Body of pancreas (tissue), 4 donors: Measurements from ENCODE around the gene TRMT11. TPM values are rescaled to one million over a fixed set of nuclear protein-coding genes. Genes with fewer than 3 reads are reported as not detected.

Experiments
- ATAC-seq: fragments of 150-250 bp; one replicate; pipeline ENCODE4 v1.9.1; 2016
- DNase-seq, 4 donors: peaks; one replicate each; pipeline ENCODE4 v3.0.0-alpha.2; 2019
- H3K27ac ChIP-seq, 4 donors: fragments of 200-600 bp; sonication (generic); 1 replicate in 3 of 4; 2 replicates in 1 of 4; pipeline versions ENCODE4 v1.5.1 to v1.6.1; 2016 to 2019; ENCODE audit warnings: mild to moderate bottlenecking in 1 of 4, mixed read lengths in 1 of 4, moderate library complexity in 1 of 4
- H3K27me3 ChIP-seq, 2 donors: fragments of 200-600 bp; sonication (generic); one replicate each; pipeline ENCODE4 v1.6.0; 2016; ENCODE audit warnings: mild to moderate bottlenecking in 1 of 2
- H3K36me3 ChIP-seq, 2 donors: fragments of 200-600 bp; sonication (generic); replicated peaks in 1 of 2; 2 replicates each; pipeline ENCODE4 v1.5.1; 2016; ENCODE audit warnings: low read depth in 2 of 2; ENCODE audit not compliant: insufficient read depth in 1 of 2
- H3K4me1 ChIP-seq: fragments of 200-600 bp; sonication (generic); one replicate; pipeline ENCODE4 v1.6.0; 2016
- H3K4me3 ChIP-seq, 2 donors: fragments of 200-600 bp; sonication (generic); 1 replicate in 1 of 2; 2 replicates in 1 of 2; pipeline ENCODE4 v1.5.1; 2016 to 2019
- H3K9me3 ChIP-seq, 3 donors: fragments of 200-600 bp; sonication (generic); 1 replicate in 2 of 3; 2 replicates in 1 of 3; pipeline ENCODE4 v1.5.1; 2016
- POLR2A ChIP-seq, 3 donors: fragments of 450-650 bp; IDR thresholded peaks; one replicate each; pipeline ENCODE4 v1.6.1; 2016; ENCODE audit warnings: antibody characterized with exemption in 3 of 3, mild to moderate bottlenecking in 2 of 3
- WGBS, 2 donors: methylation state at CpG; one replicate each; pipeline ENCODE4 v1.1.5; 2017; 5-methylcytosine and 5-hydroxymethylcytosine counted together
- intact Hi-C: fragments of 100-400 bp; cut with DNase I; formaldehyde crosslinking; loops from one replicate; pipeline ENCODE4 v1.15.1; 2023
- total RNA-seq, 2 donors: library from RNA; depleted of rRNA; stranded (reverse); fragments of >200 nt; gene quantifications; one replicate each; pipeline ENCODE4 v1.1.0, GENCODE V29; 2016
- TF ChIP-seq, protein P1 (sequence below), 7 experiments: fragments of 450-650 bp in 4 of 7; fragments of 200-600 bp in 3 of 7; sonication (generic) in 3 of 7; IDR thresholded peaks; one replicate each; pipeline ENCODE4 v1.5.1; 2016 to 2019; ENCODE audit warnings: antibody characterized with exemption in 7 of 7

TRMT11 gene
- total RNA-seq, 2 donors from 2014 or later: 26.5 to 26.7 TPM

DNA sequence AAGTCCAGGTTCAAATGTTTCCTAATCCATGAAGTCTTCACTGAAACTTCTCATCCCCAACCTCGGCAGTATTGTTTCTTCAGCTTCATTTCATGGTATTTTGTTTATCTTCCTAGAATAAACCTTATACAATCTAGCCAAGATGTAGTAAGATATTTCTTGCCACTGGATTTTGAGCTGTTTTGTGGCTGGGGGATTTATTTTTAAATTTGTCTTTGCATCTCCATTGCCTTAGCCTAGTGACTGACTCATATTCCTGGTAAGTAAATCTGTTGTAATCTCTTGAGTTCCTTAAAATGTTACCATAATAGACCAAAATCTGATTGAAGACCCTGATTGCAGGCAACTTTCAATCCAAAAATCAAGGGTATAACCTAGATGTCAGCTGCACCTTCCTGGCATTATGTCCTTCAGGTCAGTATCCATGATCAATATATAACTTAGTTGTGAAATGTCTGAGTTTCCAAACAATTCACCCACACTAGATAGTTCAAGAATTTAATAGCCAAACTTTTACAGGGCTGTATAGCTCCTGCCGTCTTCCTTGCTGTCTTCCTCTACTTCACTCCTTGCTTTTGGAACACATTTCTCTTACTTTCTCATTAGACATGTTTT lies 4.7 kb upstream of the TRMT11 start:
- Histone ChIP-seq H3K4me3 (no peak overlapping the region), H3K36me3 (peaks cover 0 to 2% of the 10 kb centered on the region in 2 donors), H3K9me3 (no peaks in the 10 kb centered on the region), H3K4me1 (peaks cover 8% of the 10 kb centered on the region), H3K27ac (no peak overlapping the region), H3K27me3 (no peaks in the 10 kb centered on the region)
- intact Hi-C loops: no loop called here
- WGBS, 2 donors: 85 to 98% methylated on average over 2 of the region's 2 CpGs
- no peak for ATAC-seq
- no peak for DNase-seq
- no peak for TF ChIP-seq POLR2A (IDR thresholded peaks at IDR 0.05)
- TF ChIP-seq, protein P1, sequence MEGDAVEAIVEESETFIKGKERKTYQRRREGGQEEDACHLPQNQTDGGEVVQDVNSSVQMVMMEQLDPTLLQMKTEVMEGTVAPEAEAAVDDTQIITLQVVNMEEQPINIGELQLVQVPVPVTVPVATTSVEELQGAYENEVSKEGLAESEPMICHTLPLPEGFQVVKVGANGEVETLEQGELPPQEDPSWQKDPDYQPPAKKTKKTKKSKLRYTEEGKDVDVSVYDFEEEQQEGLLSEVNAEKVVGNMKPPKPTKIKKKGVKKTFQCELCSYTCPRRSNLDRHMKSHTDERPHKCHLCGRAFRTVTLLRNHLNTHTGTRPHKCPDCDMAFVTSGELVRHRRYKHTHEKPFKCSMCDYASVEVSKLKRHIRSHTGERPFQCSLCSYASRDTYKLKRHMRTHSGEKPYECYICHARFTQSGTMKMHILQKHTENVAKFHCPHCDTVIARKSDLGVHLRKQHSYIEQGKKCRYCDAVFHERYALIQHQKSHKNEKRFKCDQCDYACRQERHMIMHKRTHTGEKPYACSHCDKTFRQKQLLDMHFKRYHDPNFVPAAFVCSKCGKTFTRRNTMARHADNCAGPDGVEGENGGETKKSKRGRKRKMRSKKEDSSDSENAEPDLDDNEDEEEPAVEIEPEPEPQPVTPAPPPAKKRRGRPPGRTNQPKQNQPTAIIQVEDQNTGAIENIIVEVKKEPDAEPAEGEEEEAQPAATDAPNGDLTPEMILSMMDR (IDR thresholded peaks at IDR 0.05): no peak

DNA sequence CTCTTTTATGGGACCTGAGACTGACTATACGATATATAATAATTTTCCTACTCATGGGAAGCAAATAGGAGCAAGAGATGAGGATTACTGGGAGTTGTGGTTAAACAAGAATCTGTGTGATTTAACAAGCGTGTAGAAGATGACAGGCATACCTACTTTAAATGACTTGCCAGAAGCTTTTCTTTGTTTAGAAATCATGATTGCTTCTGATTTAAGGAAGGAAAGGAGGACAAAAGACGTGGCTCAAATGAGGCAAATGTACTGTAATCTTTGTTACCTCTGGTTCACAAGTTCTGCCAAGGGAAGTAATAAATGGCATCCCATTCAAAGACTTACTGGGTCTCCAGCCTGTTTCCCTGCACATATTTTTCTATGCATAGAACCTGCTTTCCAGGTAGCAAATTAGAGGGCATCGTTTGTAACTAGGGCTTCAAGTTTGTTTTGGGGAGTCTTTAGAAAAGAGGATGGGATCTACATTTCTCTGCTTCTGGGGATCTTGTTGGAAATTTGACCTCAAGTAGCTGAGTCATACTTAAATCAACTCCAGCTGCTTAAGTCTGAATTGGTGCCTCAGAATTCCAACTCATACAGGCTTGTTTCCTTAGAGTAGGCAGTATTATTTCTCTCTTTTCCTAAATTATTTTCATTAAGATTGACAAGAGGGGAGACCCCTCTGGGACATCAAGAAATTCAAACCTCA lies 2.9 kb upstream of the TRMT11 start:
- no peaks in the 10 kb centered on the region for H3K9me3 ChIP-seq
- H3K27ac ChIP-seq: no peak overlapping the region
- TF ChIP-seq POLR2A (IDR thresholded peaks at IDR 0.05): no peak
- TF ChIP-seq, protein P1 (IDR thresholded peaks at IDR 0.05): no peak
- no peaks in the 10 kb centered on the region for H3K36me3 ChIP-seq
- no peaks in the 10 kb centered on the region for H3K27me3 ChIP-seq
- H3K4me1 ChIP-seq: peaks cover 19% of the 10 kb centered on the region
- DNase-seq (no peak), ATAC-seq (no peak)
- no peak overlapping the region for H3K4me3 ChIP-seq
- 71 to 77% methylated on average over 4 of the region's 4 CpGs for WGBS, 2 donors
- intact Hi-C loops: no loop called here

DNA sequence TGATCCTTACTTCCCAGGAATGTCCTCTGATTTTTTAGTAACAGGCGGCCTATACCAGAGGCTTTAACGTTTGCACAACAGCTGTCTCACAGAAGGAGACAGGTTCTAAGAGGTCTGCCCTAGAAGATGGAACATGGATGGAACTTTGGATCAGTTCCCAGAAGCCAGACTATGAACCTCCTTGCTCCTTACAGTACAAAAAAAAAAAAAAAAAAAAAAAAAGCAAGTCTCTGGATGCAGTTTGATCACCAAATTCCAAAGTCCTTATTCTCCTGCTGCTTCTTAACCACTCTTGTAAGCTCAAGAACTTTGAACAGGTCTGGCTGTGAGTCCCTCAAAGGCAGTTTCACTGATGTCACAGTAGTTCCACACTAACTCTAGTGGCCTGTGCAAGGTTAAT lies 2.0 kb upstream of the TRMT11 start:
- Histone ChIP-seq H3K36me3 (no peaks in the 10 kb centered on the region), H3K4me1 (peaks cover 28% of the 10 kb centered on the region), H3K4me3 (no peak overlapping the region), H3K27me3 (no peaks in the 10 kb centered on the region), H3K27ac (no peak overlapping the region), H3K9me3 (no peaks in the 10 kb centered on the region)
- WGBS, 2 donors: 74 to 81% methylated on average over 2 of the region's 2 CpGs
- TF ChIP-seq, protein P1 (IDR thresholded peaks at IDR 0.05): no peak
- TF ChIP-seq POLR2A (IDR thresholded peaks at IDR 0.05): no peak
- intact Hi-C loops: no loop called here
- DNase-seq (no peak), ATAC-seq (no peak)

DNA sequence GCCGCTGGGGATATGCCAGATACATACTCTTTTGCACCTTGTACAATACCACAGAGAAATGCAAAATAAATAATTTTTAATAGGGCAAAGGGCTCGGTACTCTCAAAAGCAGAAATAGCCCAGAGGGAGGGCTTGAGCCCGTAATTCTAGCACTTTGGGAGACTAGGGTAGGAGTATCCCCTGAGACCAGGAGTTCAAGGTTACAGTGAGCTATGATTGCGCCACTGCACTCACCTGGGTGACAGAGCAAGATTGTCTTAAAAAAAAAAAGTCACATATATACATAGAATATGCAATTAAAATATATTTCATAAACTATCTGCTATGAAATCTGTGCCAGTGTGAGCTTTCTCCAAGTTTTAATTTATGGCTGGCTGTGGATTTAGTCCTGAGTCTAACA lies 818 bp upstream of the TRMT11 start:
- TF ChIP-seq POLR2A (IDR thresholded peaks at IDR 0.05): no peak
- TF ChIP-seq, protein P1 (IDR thresholded peaks at IDR 0.05): no peak
- H3K27me3 ChIP-seq: no peaks in the 10 kb centered on the region
- ATAC-seq (no peak), DNase-seq (no peak)
- H3K4me3 ChIP-seq: no peak overlapping the region
- no peaks in the 10 kb centered on the region for H3K9me3 ChIP-seq
- peak overlapping the region; percentile 76 to 84 (median 83) for H3K27ac ChIP-seq
- 29 to 38% methylated on average over 4 of the region's 4 CpGs for WGBS, 2 donors
- H3K4me1 ChIP-seq: peaks cover 38% of the 10 kb centered on the region
- H3K36me3 ChIP-seq: no peaks in the 10 kb centered on the region
- intact Hi-C loops: no loop called here

DNA sequence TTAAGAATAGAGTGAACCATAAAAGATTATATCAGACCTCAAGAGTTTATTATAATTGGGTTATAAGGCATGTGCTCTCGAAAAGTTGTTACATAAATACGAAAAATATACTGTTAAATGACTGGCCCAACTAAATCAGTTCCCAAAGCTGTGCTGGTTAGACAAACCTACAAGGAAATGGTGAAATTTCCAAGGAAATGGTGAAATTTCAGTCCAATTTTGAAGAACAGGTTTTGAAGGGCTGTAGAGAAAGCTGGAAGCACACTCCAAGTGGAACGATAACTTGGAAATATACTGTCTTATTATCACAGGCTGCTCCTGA lies 400 bp upstream of the TRMT11 start:
- ATAC-seq: no peak
- H3K27me3 ChIP-seq: no peaks in the 10 kb centered on the region
- H3K27ac ChIP-seq: peak overlapping the region; percentile 76 to 84 (median 83)
- H3K9me3 ChIP-seq: no peaks in the 10 kb centered on the region
- H3K4me3 ChIP-seq: peak overlapping the region; percentile 31 to 59
- no peaks in the 10 kb centered on the region for H3K36me3 ChIP-seq
- DNase-seq: no peak
- H3K4me1 ChIP-seq: peaks cover 38% of the 10 kb centered on the region
- intact Hi-C loops: no loop called here
- TF ChIP-seq POLR2A (IDR thresholded peaks at IDR 0.05): no peak
- TF ChIP-seq, protein P1 (IDR thresholded peaks at IDR 0.05): no peak
- 0 to 1% methylated on average over 3 of the region's 3 CpGs for WGBS, 2 donors
